ENCODE measurements around the gene NBEA.
"Not testable (repeated sequence)": the region's sequence is repeated elsewhere in the genome, so short reads cannot be mapped to it uniquely, and the experiment has no call there.

Gene NBEA

GRCh38 chr13:34951528-34951927 is 9.5 kb downstream of the NBEA start:
- DNase-seq (ENCODE audit: low read depth in 4 of 4, low spot score in 1 of 4): no peak

GRCh38 chr13:34959489-34959888 is 17.4 kb downstream of the NBEA start:
- DNase-seq (ENCODE audit: low read depth in 4 of 4, low spot score in 1 of 4): no peak

GRCh38 chr13:34964558-34964957 is 22.5 kb downstream of the NBEA start:
- no peak for DNase-seq (ENCODE audit: low read depth in 4 of 4, low spot score in 1 of 4)

- DNase-seq (ENCODE audit: low read depth in 4 of 4, low spot score in 1 of 4): no peak
These were observed 25.9 kb downstream of the NBEA start for GRCh38 chr13:34967851-34968562.

- DNase-seq (ENCODE audit: low read depth in 4 of 4, low spot score in 1 of 4): not testable (repeated sequence)
These were observed 27.5 kb downstream of the NBEA start for GRCh38 chr13:34969539-34969938.

- no peak for DNase-seq (ENCODE audit: low read depth in 4 of 4, low spot score in 1 of 4)
These were observed 28.9 kb downstream of the NBEA start for GRCh38 chr13:34970961-34971360.

- no peak for DNase-seq (ENCODE audit: low read depth in 4 of 4, low spot score in 1 of 4)
These were observed 29.4 kb downstream of the NBEA start for GRCh38 chr13:34971473-34971872.

GRCh38 chr13:34985199-34985598 is 43.1 kb downstream of the NBEA start:
- DNase-seq (ENCODE audit: low read depth in 4 of 4, low spot score in 1 of 4): not testable (repeated sequence)

- DNase-seq (ENCODE audit: low read depth in 4 of 4, low spot score in 1 of 4): no peak
These were observed 46.3 kb downstream of the NBEA start for GRCh38 chr13:34988330-34988791.

- DNase-seq (ENCODE audit: low read depth in 4 of 4, low spot score in 1 of 4): no peak
These were observed 48.5 kb downstream of the NBEA start for GRCh38 chr13:34990399-34991214.

- no peak for DNase-seq (ENCODE audit: low read depth in 4 of 4, low spot score in 1 of 4)
These were observed 51.4 kb downstream of the NBEA start for GRCh38 chr13:34993470-34993869.

GRCh38 chr13:35003734-35004133 is 61.7 kb downstream of the NBEA start:
- not testable (repeated sequence) for DNase-seq (ENCODE audit: low read depth in 4 of 4, low spot score in 1 of 4)

GRCh38 chr13:35005051-35005450 is 63.0 kb downstream of the NBEA start:
- no peak for DNase-seq (ENCODE audit: low read depth in 4 of 4, low spot score in 1 of 4)

- no peak for DNase-seq (ENCODE audit: low read depth in 4 of 4, low spot score in 1 of 4)
These were observed 72.6 kb downstream of the NBEA start for GRCh38 chr13:35014606-35015213.

- DNase-seq (ENCODE audit: low read depth in 4 of 4, low spot score in 1 of 4): no peak
These were observed 74.5 kb downstream of the NBEA start for GRCh38 chr13:35016362-35017112.

GRCh38 chr13:35025314-35025713 is 83.2 kb downstream of the NBEA start:
- DNase-seq (ENCODE audit: low read depth in 4 of 4, low spot score in 1 of 4): no peak

GRCh38 chr13:35028338-35028867 is 86.3 kb downstream of the NBEA start:
- no peak for DNase-seq (ENCODE audit: low read depth in 4 of 4, low spot score in 1 of 4)

GRCh38 chr13:35039012-35039411 is 96.9 kb downstream of the NBEA start:
- DNase-seq (ENCODE audit: low read depth in 4 of 4, low spot score in 1 of 4): no peak

- DNase-seq (ENCODE audit: low read depth in 4 of 4, low spot score in 1 of 4): no peak
These were observed 104.5 kb downstream of the NBEA start for GRCh38 chr13:35046587-35046986.

GRCh38 chr13:35055705-35056104 is 113.6 kb downstream of the NBEA start:
- no peak for DNase-seq (ENCODE audit: low read depth in 4 of 4, low spot score in 1 of 4)

- DNase-seq (ENCODE audit: low read depth in 4 of 4, low spot score in 1 of 4): no peak
These were observed 115.8 kb downstream of the NBEA start for GRCh38 chr13:35057858-35058257.

Data from stimulated activated CD4-positive, alpha-beta T cell treated with anti-CD3 and anti-CD28 coated beads, Interleukin-1b, Interleukin-23, amount 100 ng/mL, for 24 hours (primary cell).